ENCODE results near the gene PLCD1. TPM values are rescaled to one million over a fixed set of nuclear protein-coding genes. Genes with fewer than 3 reads are reported as not detected.

The PLCD1 gene
- total and polyA plus RNA-seq, 2 of the 13 experiments (the other 11 are each of a cell fraction or from before 2014, with no cell fraction given) = 10.1 to 12.4 TPM

DNA sequence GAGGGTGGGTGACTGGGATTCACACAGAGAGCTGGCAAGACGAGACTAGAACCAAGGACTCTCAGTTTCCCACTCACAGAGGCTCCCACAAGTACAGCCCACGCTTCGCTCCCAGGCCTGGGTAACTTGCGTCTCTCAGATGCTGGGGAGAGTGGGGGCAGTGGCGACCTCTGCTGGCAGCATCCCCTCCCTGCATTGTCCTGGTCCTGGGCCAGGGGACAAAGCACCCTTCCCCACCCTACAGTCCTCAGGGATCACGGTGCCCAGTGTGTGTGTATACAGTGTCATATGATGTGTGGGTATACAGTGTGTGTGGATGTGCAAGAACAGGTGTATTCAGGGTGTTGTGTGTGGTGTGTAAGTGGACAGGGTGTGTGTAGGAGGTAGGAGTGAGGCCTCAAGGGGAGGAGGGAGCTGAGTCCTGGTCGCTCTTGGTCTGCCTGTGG, 26.0 kb downstream of the PLCD1 start (continued):
- no peak for TF ChIP-seq ZNF724P (CRISPR knock-in tag; IDR thresholded peaks at IDR 0.05; ENCODE audit: borderline replicate concordance)
- TF ChIP-seq ZNF317 (CRISPR knock-in tag; IDR thresholded peaks at IDR 0.05) = no peak
- TF ChIP-seq, protein P1, sequence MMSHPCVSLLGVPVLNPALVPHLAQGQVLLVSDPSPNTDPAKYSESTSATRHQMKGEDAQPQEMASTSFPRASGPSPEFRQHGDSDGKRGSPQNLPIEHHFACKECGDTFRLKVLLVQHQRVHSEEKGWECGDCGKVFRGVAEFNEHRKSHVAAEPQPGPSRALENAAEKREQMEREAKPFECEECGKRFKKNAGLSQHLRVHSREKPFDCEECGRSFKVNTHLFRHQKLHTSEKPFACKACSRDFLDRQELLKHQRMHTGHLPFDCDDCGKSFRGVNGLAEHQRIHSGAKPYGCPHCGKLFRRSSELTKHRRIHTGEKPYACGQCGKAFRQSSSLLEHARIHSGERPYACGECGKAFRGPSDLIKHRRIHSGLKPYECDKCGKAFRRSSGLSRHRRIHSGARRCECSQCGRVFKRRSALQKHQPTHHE (CRISPR knock-in tag; IDR thresholded peaks at IDR 0.05; ENCODE audit: borderline replicate concordance) = no peak
- TF ChIP-seq, protein P2, sequence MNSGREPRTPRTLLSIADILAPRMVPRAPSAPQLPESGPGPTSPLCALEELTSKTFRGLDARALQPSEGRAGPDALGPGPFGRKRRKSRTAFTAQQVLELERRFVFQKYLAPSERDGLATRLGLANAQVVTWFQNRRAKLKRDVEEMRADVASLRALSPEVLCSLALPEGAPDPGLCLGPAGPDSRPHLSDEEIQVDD (CRISPR knock-in tag; IDR thresholded peaks at IDR 0.05; ENCODE audit: borderline replicate concordance) = no peak
- TF ChIP-seq DMAP1 (CRISPR knock-in tag; IDR thresholded peaks at IDR 0.05) = no peak
- no peak for TF ChIP-seq ZNF329 (CRISPR knock-in tag; IDR thresholded peaks at IDR 0.05; ENCODE audit: low read depth)
- TF ChIP-seq ZMYM4 (CRISPR knock-in tag; IDR thresholded peaks at IDR 0.05) = peak; percentile 49; the same call in 1 of the 2 replicates
- TF ChIP-seq ZSCAN9 (CRISPR knock-in tag; IDR thresholded peaks at IDR 0.05; ENCODE audit: borderline replicate concordance) = 0 out of 2 replicates have a peak, but pooled peaks have one; percentile 14
- TF ChIP-seq MYC (CRISPR knock-in tag; IDR thresholded peaks at IDR 0.05; ENCODE audit: borderline replicate concordance) = 0 out of 2 replicates have a peak, but pooled peaks have one; percentile 48
- peak; percentile 85; the same call in 1 of the 2 replicates for TF ChIP-seq PRMT3 (CRISPR knock-in tag; IDR thresholded peaks at IDR 0.05; ENCODE audit: borderline replicate concordance, low read depth)
- no peak for TF ChIP-seq EZH2 (conservative IDR thresholded peaks at IDR 0.05; ENCODE audit: low read depth, low read length)
- no peak for TF ChIP-seq MZF1 (CRISPR knock-in tag; IDR thresholded peaks at IDR 0.05; ENCODE audit: borderline replicate concordance)
- no peak for TF ChIP-seq ZNF446 (CRISPR knock-in tag; IDR thresholded peaks at IDR 0.05)
- TF ChIP-seq GPN1 (CRISPR knock-in tag; IDR thresholded peaks at IDR 0.05; ENCODE audit: borderline replicate concordance) = no peak
- no peak for TF ChIP-seq MED1 (CRISPR knock-in tag; IDR thresholded peaks at IDR 0.05)
- TF ChIP-seq FOXK1 (CRISPR knock-in tag; IDR thresholded peaks at IDR 0.05; ENCODE audit: borderline replicate concordance, low read depth) = peak; percentile 33; the same call in 1 of the 2 replicates
- no peak for TF ChIP-seq ZNF768 (CRISPR knock-in tag; IDR thresholded peaks at IDR 0.05)
- TF ChIP-seq MTA1 (CRISPR knock-in tag; IDR thresholded peaks at IDR 0.05; ENCODE audit: borderline replicate concordance) = no peak
- TF ChIP-seq JDP2 (CRISPR knock-in tag; IDR thresholded peaks at IDR 0.05; ENCODE audit: borderline replicate concordance) = no peak
- TF ChIP-seq RFXANK (CRISPR knock-in tag; IDR thresholded peaks at IDR 0.05) = no peak
- no peak for TF ChIP-seq MIER2 (CRISPR knock-in tag; IDR thresholded peaks at IDR 0.05)
- no peak for TF ChIP-seq SMYD3 (CRISPR knock-in tag; IDR thresholded peaks at IDR 0.05)
- TF ChIP-seq ZFYVE20 (CRISPR knock-in tag; IDR thresholded peaks at IDR 0.05; ENCODE audit: borderline replicate concordance, low read depth) = no peak
- TF ChIP-seq, protein P3, sequence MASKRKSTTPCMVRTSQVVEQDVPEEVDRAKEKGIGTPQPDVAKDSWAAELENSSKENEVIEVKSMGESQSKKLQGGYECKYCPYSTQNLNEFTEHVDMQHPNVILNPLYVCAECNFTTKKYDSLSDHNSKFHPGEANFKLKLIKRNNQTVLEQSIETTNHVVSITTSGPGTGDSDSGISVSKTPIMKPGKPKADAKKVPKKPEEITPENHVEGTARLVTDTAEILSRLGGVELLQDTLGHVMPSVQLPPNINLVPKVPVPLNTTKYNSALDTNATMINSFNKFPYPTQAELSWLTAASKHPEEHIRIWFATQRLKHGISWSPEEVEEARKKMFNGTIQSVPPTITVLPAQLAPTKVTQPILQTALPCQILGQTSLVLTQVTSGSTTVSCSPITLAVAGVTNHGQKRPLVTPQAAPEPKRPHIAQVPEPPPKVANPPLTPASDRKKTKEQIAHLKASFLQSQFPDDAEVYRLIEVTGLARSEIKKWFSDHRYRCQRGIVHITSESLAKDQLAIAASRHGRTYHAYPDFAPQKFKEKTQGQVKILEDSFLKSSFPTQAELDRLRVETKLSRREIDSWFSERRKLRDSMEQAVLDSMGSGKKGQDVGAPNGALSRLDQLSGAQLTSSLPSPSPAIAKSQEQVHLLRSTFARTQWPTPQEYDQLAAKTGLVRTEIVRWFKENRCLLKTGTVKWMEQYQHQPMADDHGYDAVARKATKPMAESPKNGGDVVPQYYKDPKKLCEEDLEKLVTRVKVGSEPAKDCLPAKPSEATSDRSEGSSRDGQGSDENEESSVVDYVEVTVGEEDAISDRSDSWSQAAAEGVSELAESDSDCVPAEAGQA (IDR thresholded peaks at IDR 0.05; ENCODE audit: low read depth) = no peak
- TF ChIP-seq, protein P3 (CRISPR knock-in tag; IDR thresholded peaks at IDR 0.05; ENCODE audit: borderline replicate concordance) = no peak
- peak; percentile 77; the same call in 1 of the 2 replicates for TF ChIP-seq ZBTB7A (CRISPR knock-in tag; IDR thresholded peaks at IDR 0.05)

Measured in HepG2 (cell line).